Inflammatory macrophage treated with lipopolysaccharide for 1 hour (primary cell): ENCODE results near the gene TP73.

Experiments used
- DNase-seq, 2 donors: peaks; one replicate each; pipeline ENCODE4 v3.0.0-alpha.2; 2020 to 2022

The TP73 gene

GRCh38 chr1:3636080-3636479 is 16.2 kb upstream of the TP73 start:
- no peak for DNase-seq

- no peak for DNase-seq
Observed at GRCh38 chr1:3636531-3636930, 15.8 kb upstream of the TP73 start.

GRCh38 chr1:3638027-3638426 is 14.3 kb upstream of the TP73 start:
- no peak for DNase-seq

- no peak for DNase-seq
Observed at GRCh38 chr1:3638676-3639075, 13.6 kb upstream of the TP73 start.

- DNase-seq = no peak
Observed at GRCh38 chr1:3639397-3639911, 12.9 kb upstream of the TP73 start.

- no peak for DNase-seq
Observed at GRCh38 chr1:3640121-3640837, 12.0 kb upstream of the TP73 start.

GRCh38 chr1:3641046-3641760 is 11.1 kb upstream of the TP73 start:
- DNase-seq = no peak

GRCh38 chr1:3641816-3642215 is 10.5 kb upstream of the TP73 start:
- no peak for DNase-seq

GRCh38 chr1:3642919-3643675 is 9.2 kb upstream of the TP73 start:
- no peak for DNase-seq

- no peak for DNase-seq
Observed at GRCh38 chr1:3644273-3644672, 8.0 kb upstream of the TP73 start.

GRCh38 chr1:3645247-3645646 is 7.1 kb upstream of the TP73 start:
- DNase-seq = no peak

GRCh38 chr1:3645666-3646355 is 6.5 kb upstream of the TP73 start:
- no peak for DNase-seq

GRCh38 chr1:3646596-3646995 is 5.7 kb upstream of the TP73 start:
- DNase-seq = no peak

GRCh38 chr1:3649342-3650247 is 2.7 kb upstream of the TP73 start, which contains the start of gene WRAP73:
Gene WRAP73, minus strand, starts transcription at chr1:3650103. Its CDS starts 104 bp downstream, at chr1:3649999.
- DNase-seq = peak; percentile 94 to 95

- DNase-seq = no peak
Observed at GRCh38 chr1:3650248-3651025, 1.9 kb upstream of the TP73 start.

- no peak for DNase-seq
Observed at GRCh38 chr1:3651026-3651929, 1.0 kb upstream of the TP73 start.

GRCh38 chr1:3652548-3653285 is 401 bp downstream of the TP73 start:
- DNase-seq = no peak

- DNase-seq = no peak
Observed at GRCh38 chr1:3653286-3653618, 936 bp downstream of the TP73 start.
